Neuronal stem cell (in vitro differentiated cells): ENCODE data around the gene PHACTR3.

Experiments used
- DNase-seq: peaks from one replicate; pipeline ENCODE4 v3.0.0-alpha.2; 2013; ENCODE audit warnings: low spot score
- H2AFZ ChIP-seq: one replicate; pipeline ENCODE4 v1.6.1; 2013; ENCODE audit warnings: mild to moderate bottlenecking, low read length, inconsistent platforms
- H2AK5ac ChIP-seq: 2 replicates; pipeline ENCODE4 v1.6.1; 2013; ENCODE audit warnings: low read depth, mild to moderate bottlenecking, inconsistent platforms, low read length, moderate library complexity, mixed read lengths
- H2BK120ac ChIP-seq: 2 replicates; pipeline ENCODE4 v1.6.1; 2013; ENCODE audit warnings: low read depth, mild to moderate bottlenecking, inconsistent platforms, low read length, moderate library complexity, mixed read lengths
- H2BK12ac ChIP-seq: one replicate; pipeline ENCODE4 v1.6.1; 2013; ENCODE audit warnings: low read length, inconsistent platforms
- H2BK15ac ChIP-seq: 2 replicates; pipeline ENCODE4 v1.6.1; 2013; ENCODE audit warnings: mild to moderate bottlenecking, low read length, inconsistent platforms, mixed read lengths
- H2BK5ac ChIP-seq: one replicate; pipeline ENCODE4 v1.6.1; 2013; ENCODE audit warnings: inconsistent platforms, mild to moderate bottlenecking, low read length, moderate library complexity
- H3K14ac ChIP-seq: one replicate; pipeline ENCODE4 v1.6.1; 2013; ENCODE audit warnings: low read length, inconsistent platforms
- H3K18ac ChIP-seq: 2 replicates; pipeline ENCODE4 v1.6.1; 2013; ENCODE audit warnings: low read length, inconsistent platforms
- H3K23ac ChIP-seq: 2 replicates; pipeline ENCODE4 v1.6.1; 2013; ENCODE audit warnings: low read depth, mild to moderate bottlenecking, mixed read lengths, low read length, inconsistent platforms; ENCODE audit not compliant: poor library complexity
- H3K27ac ChIP-seq: replicated peaks from 3 replicates; pipeline ENCODE4 v1.5.1; 2013; ENCODE audit warnings: low read length, inconsistent platforms
- H3K27me3 ChIP-seq, 3 experiments: 2 replicates each; pipeline ENCODE4 v1.6.1; 2013; ENCODE audit warnings: low read length in 3 of 3, mild to moderate bottlenecking in 2 of 3, inconsistent platforms in 1 of 3, low read depth in 1 of 3, mixed read lengths in 1 of 3, moderate library complexity in 1 of 3; ENCODE audit not compliant: control insufficient read depth in 3 of 3, insufficient read depth in 3 of 3
- H3K36me3 ChIP-seq, 2 donors: replicated peaks in 1 of 2; 2 replicates each; pipeline ENCODE4 v1.6.1; 2013; ENCODE audit warnings: low read length in 2 of 2; ENCODE audit not compliant: control insufficient read depth in 2 of 2, insufficient read depth in 2 of 2
- H3K4ac ChIP-seq: 2 replicates; pipeline ENCODE4 v1.6.1; 2013; ENCODE audit warnings: inconsistent platforms, mild to moderate bottlenecking, low read length, moderate library complexity
- H3K4me1 ChIP-seq, 2 donors: 1 replicate in 1 of 2; 2 replicates in 1 of 2; pipeline ENCODE4 v1.6.1; 2013; ENCODE audit warnings: low read length in 2 of 2, low read depth in 1 of 2; ENCODE audit not compliant: control insufficient read depth in 2 of 2, insufficient read depth in 1 of 2
- H3K4me2 ChIP-seq: one replicate; pipeline ENCODE4 v1.6.1; 2013; ENCODE audit warnings: mild to moderate bottlenecking, low read length, inconsistent platforms; ENCODE audit not compliant: insufficient read depth, poor library complexity, severe bottlenecking
- H3K4me3 ChIP-seq, 2 donors: 2 replicates each; pipeline ENCODE4 v1.5.1; 2013; ENCODE audit warnings: low read length in 2 of 2, mild to moderate bottlenecking in 2 of 2, inconsistent platforms in 1 of 2, moderate library complexity in 1 of 2
- H3K79me1 ChIP-seq: one replicate; pipeline ENCODE4 v1.6.1; 2013; ENCODE audit warnings: low read depth, mild to moderate bottlenecking, inconsistent platforms, low read length, moderate library complexity
- H3K9ac ChIP-seq: one replicate; pipeline ENCODE4 v1.6.1; 2013; ENCODE audit warnings: mild to moderate bottlenecking, low read depth, low read length, inconsistent platforms; ENCODE audit not compliant: poor library complexity
- H3K9me3 ChIP-seq, 2 donors: replicated peaks in 1 of 2; 2 replicates each; pipeline versions ENCODE3 to v1.6.1; 2013; ENCODE audit warnings: low read length in 2 of 2, mild to moderate bottlenecking in 2 of 2, inconsistent platforms in 1 of 2, low read depth in 1 of 2, mixed read lengths in 1 of 2, moderate library complexity in 1 of 2; ENCODE audit not compliant: control insufficient read depth in 2 of 2, insufficient read depth in 1 of 2
- H4K8ac ChIP-seq: one replicate; pipeline ENCODE4 v1.6.1; 2013; ENCODE audit warnings: low read depth, mild to moderate bottlenecking, inconsistent platforms, low read length, moderate library complexity
- H4K91ac ChIP-seq: one replicate; pipeline ENCODE4 v1.6.1; 2013; ENCODE audit warnings: low read length, low read depth, mild to moderate bottlenecking, inconsistent platforms; ENCODE audit not compliant: poor library complexity
- WGBS, 2 donors: extraction: QIAGEN DNeasy Blood & Tissue Kit; methylation state at CpG; one replicate each; pipeline ENCODE4 v1.1.7; 2013; ENCODE audit warnings: missing lambda C conversion rate in 2 of 2, mixed read lengths in 1 of 2; ENCODE audit not compliant: insufficient read length in 2 of 2, insufficient replicate concordance in 1 of 2; ENCODE audit errors: extremely low coverage in 2 of 2; 5-methylcytosine and 5-hydroxymethylcytosine counted together

The PHACTR3 gene

GRCh38 chr20:59780494-59781185 is 176.3 kb downstream of the PHACTR3 start:
- Histone ChIP-seq H3K27me3 (peaks cover 0 to 5% (median 0%) of the 10 kb centered on the region in 3 experiments), H3K36me3 (no peaks in the 10 kb centered on the region), H2AK5ac (no peak overlapping the region), H3K9me3 (no peaks in the 10 kb centered on the region), H4K91ac (no peak overlapping the region), H2BK15ac (no peak overlapping the region), H3K4ac (no peak overlapping the region), H3K4me3 (peak overlapping the region in 1 of 2 donors; percentile 31), H3K23ac (no peak overlapping the region), H3K14ac (no peak overlapping the region), H3K79me1 (no peaks in the 10 kb centered on the region), H2BK12ac (no peak overlapping the region), H2BK5ac (no peak overlapping the region), H3K4me2 (no peak overlapping the region), H3K9ac (no peak overlapping the region), H2AFZ (no peak overlapping the region), H3K18ac (no peak overlapping the region), H2BK120ac (no peak overlapping the region), H3K27ac (no peak overlapping the region), H3K4me1 (peaks cover 3 to 4% of the 10 kb centered on the region in 2 donors), H4K8ac (no peak overlapping the region)
- no peak for DNase-seq
- WGBS, 2 donors, result no CpG with 5 or more reads among the region's 12 CpGs

GRCh38 chr20:59781226-59781625 is 176.9 kb downstream of the PHACTR3 start:
- Histone ChIP-seq H3K23ac (no peak overlapping the region), H3K4me3 (no peak overlapping the region), H3K36me3 (no peaks in the 10 kb centered on the region), H2AK5ac (peak overlapping the region; percentile 17), H3K18ac (no peak overlapping the region), H3K4me2 (no peak overlapping the region), H4K8ac (no peak overlapping the region), H2BK15ac (no peak overlapping the region), H3K4me1 (peaks cover 3 to 4% of the 10 kb centered on the region in 2 donors), H3K4ac (no peak overlapping the region), H2BK12ac (no peak overlapping the region), H2BK120ac (no peak overlapping the region), H2AFZ (no peak overlapping the region), H4K91ac (no peak overlapping the region), H3K27me3 (peaks cover 0 to 10% (median 0%) of the 10 kb centered on the region in 3 experiments), H3K9ac (no peak overlapping the region), H3K14ac (no peak overlapping the region), H3K27ac (no peak overlapping the region), H3K9me3 (no peaks in the 10 kb centered on the region), H3K79me1 (no peaks in the 10 kb centered on the region), H2BK5ac (no peak overlapping the region)
- no CpG with 5 or more reads among the region's 12 CpGs for WGBS, 2 donors
- DNase-seq, result no peak

- Histone ChIP-seq H3K23ac (no peak overlapping the region), H3K4me3 (no peak overlapping the region), H2BK15ac (no peak overlapping the region), H3K79me1 (no peaks in the 10 kb centered on the region), H3K4me2 (peak overlapping the region; percentile 30), H4K8ac (no peak overlapping the region), H3K18ac (no peak overlapping the region), H2BK12ac (no peak overlapping the region), H3K36me3 (no peaks in the 10 kb centered on the region), H3K27me3 (peaks cover 0 to 24% (median 0%) of the 10 kb centered on the region in 3 experiments), H3K9ac (no peak overlapping the region), H3K4me1 (peaks cover 3 to 4% of the 10 kb centered on the region in 2 donors), H4K91ac (no peak overlapping the region), H2BK5ac (no peak overlapping the region), H3K14ac (no peak overlapping the region), H3K27ac (no peak overlapping the region), H3K9me3 (no peaks in the 10 kb centered on the region), H3K4ac (no peak overlapping the region), H2AFZ (peak overlapping the region; percentile 53), H2BK120ac (no peak overlapping the region), H2AK5ac (no peak overlapping the region)
- WGBS, 2 donors, result no CpG with 5 or more reads among the region's 14 CpGs
- peak; percentile 77 for DNase-seq
Observed at GRCh38 chr20:59782986-59783640, 178.8 kb downstream of the PHACTR3 start.

- Histone ChIP-seq H3K9ac (no peak overlapping the region), H3K79me1 (no peaks in the 10 kb centered on the region), H3K4me1 (peaks cover 3 to 4% of the 10 kb centered on the region in 2 donors), H2AK5ac (no peak overlapping the region), H2BK12ac (no peak overlapping the region), H3K36me3 (no peaks in the 10 kb centered on the region), H3K4me3 (no peak overlapping the region), H3K27ac (no peak overlapping the region), H3K4me2 (no peak overlapping the region), H3K4ac (no peak overlapping the region), H2BK15ac (no peak overlapping the region), H3K18ac (no peak overlapping the region), H3K14ac (no peak overlapping the region), H2AFZ (no peak overlapping the region), H2BK120ac (no peak overlapping the region), H3K27me3 (peaks cover 0 to 24% (median 0%) of the 10 kb centered on the region in 3 experiments), H4K91ac (no peak overlapping the region), H2BK5ac (no peak overlapping the region), H4K8ac (no peak overlapping the region), H3K9me3 (no peaks in the 10 kb centered on the region), H3K23ac (no peak overlapping the region)
- no peak for DNase-seq
- no CpG with 5 or more reads among the region's 6 CpGs for WGBS, 2 donors
Observed at GRCh38 chr20:59783641-59784010, 179.3 kb downstream of the PHACTR3 start.
